SW 1271 (cell line): ENCODE data around the gene UNC5C.

Experiments used
- DNase-seq, 2 experiments: peaks; one replicate each; lab custom pipeline; 2025; lab: John Stamatoyannopoulos, UW

The UNC5C gene

DNA sequence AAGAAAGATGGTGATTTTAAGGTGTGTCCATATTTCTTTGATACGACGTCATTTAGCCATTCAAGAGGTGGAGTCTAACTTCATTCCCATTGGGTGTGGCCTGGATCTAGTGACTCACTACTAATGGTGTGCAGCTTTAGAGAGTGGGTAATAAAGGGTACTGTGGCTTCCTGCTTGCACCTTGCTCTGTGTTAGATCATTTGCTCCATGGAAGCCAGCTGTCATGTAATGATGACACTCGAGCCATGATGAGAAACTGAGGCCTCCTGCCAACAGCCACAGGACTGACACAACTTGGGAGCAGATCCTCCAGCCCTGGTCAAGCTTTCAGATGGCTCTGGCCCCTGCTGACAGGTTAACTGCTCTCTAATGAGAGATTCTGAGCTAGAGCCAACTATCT lies 82.0 kb downstream of the UNC5C start:
- DNase-seq, result no peak

DNA sequence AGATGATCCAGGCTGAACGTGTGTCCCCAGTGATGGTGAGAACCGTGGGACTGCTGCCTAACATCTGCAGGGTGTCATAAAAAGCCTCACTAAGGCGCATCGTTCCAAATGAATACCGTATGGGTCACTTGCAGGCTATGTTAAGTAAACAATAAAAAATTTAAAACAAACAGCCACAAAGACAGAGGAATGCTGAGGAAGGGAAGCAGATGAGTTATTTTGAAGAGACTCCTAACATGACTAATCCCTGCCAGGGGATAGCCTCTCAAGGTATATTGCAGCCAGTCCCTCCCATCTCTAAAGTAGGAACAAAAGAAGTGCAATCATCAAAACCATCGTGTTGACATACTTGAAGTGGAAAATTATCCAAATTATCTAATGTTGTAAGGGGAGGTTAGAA lies 83.8 kb downstream of the UNC5C start:
- DNase-seq, result no peak

DNA sequence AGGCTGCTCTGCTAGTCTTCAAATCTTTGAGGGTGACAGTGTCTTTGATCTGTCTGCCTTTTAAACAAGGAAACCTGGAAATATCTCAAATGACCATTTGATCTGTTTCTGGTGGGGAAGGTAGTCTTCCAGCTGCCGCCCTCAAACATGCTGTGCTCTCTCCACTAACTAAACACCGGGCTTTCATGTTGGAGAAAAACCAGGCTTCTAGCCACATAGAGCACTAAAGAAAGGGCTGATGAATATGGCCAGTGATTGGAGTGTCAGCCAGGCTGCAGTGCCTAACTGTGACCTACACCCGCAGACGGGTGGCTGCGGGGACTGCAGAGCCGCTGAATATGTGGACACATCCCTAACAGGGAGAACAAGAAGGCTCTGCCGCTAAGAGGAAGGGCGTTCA lies 85.9 kb downstream of the UNC5C start:
- no peak for DNase-seq

DNA sequence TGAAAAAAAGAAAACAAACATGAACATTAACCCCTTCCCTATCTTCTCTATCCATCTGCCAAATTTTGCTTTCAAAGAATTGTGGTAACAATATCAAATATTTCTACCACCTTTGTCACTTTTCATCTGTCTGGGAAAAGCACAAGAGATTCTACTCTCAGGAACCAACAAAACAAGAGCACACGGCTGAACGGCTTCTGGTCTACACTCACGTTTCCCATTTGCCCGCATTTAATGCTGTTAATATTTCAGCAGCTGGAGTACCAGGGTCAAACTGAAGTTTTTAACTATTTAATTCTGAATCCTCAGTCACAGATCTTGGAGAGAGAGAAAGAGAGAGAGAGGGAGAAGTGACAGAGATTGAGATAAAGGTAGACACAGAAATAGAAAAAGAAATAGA lies 91.4 kb downstream of the UNC5C start:
- no peak for DNase-seq

DNA sequence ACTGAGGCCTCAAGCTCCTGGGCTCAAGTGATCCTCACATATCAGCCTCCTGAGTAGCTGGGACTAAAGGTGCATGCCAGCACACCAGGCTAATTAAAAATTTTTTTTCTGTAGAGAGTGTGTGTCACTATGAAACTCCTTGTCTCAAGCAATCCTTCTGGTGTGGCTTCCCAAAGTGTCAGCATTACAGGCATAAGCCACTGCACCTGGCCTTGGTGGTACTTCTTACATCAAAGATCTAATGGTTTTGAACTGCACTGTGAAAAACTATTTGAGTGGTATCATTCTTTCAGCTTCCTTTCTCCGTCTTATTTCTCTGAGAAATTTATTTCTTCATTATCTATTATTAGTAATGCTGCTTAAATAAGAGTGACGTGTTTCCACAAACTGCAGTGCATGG lies 98.5 kb downstream of the UNC5C start:
- no peak for DNase-seq

DNA sequence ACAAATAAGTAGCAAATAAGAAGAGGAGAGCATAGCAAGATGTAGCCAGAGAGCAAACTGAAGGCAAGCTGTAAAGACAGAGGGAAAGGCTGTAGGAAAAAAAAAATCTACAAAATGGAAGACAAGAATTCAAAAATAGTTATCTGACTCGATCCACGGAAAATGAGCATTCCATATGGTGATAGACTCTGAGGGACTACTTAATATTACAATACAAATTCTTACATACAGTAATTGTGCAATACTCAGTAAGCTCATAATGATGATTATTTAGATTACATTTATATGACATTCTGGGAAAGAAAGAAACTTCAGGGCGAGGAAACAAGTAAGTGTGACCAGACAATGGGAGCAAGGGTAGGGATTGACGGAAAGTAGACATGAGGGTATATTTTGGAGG lies 102.6 kb downstream of the UNC5C start:
- no peak for DNase-seq

DNA sequence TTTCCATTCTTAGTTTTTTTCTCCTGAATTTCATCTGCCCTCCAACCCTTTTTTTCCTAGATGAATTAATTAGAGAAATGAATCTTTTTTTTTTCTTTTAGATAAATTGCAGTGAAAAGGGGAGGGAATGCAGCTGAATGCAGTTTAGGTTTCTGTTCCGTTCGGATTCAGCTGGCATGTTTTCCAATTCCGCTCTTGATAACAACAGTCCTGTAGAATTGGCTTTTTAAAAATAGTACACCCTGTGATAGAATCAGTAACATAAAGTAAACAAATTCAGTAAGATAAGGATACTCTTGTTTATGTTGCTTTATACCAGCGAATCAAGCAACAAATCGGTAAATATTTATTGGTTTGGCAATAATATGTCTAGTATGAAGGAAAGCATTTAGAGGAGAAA lies 103.5 kb downstream of the UNC5C start:
- no peak for DNase-seq

DNA sequence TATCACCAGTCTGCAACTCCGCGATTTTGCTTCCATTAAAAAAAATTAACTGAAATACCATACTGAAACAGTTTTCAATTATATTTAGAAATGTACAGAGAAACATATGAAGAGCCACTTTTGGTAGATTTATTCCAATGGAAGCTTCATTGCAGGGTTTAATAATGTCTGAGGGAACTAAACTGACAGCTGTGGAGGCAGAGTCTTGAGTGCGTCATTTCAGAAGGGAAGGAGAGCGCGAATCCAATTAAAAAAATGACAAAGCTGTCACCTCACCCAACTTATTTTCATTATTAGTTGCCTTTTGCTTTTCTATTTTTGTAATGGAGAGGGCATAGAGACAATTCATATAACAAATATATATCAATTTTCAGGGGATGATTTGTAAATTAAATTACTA lies 104.0 kb downstream of the UNC5C start:
- DNase-seq, result no peak

DNA sequence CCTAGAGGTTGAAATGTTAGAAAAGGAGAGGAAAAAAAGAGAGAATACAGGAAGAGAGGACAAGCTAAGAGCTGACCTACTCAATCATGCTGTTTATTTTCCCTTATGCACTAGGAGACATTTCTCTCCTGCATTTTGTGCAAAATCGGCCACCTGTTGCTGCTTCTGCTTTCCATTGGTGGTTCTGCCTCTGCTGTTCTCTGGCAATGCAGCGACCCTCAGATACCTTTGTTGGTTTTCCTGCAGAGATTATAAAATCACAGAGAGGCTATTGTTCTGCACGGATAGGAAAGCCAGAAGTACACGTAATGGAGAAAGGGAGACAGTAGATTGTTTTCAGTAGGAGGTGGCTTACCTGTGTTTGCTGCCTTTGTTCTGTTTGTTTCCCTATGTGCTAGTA lies 108.9 kb downstream of the UNC5C start:
- DNase-seq, result no peak

DNA sequence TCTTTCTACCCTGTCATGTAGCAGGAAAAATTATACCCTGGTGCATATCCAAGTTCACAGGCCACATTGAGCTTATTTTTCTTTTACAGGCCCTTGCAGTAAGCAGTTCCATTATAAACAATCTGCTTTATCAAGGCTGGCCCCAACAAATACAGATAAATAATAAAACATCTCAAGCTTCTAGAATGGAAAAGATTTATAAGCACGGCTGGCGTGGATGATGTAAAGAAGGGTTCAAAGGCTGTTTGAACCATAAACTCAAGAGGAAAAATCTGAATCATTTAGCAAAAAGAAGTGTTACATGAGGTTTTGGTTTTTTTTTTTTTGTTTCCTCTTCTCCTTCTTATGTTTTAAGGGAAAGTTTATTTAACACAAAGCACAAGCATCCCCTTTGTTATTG lies 109.7 kb downstream of the UNC5C start:
- DNase-seq, result no peak

DNA sequence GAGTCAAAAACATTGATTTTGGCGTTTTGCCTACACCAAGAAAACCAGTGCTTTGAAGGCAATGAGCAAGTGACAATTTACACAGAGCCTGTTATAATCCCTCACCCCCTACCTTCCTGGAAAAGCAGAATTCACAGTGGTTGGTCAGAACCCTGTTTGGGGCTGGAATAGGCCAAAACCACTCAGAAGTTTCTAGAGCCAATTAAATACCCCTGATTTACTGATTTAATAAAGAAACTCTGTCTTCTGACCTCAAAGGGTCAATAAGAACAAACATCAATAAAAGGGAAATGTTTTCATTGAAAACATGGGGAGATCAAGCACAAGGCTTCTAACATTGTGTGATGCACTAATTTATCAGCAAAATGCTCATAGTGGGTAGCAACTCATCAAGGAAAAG lies 116.3 kb downstream of the UNC5C start:
- no peak for DNase-seq

DNA sequence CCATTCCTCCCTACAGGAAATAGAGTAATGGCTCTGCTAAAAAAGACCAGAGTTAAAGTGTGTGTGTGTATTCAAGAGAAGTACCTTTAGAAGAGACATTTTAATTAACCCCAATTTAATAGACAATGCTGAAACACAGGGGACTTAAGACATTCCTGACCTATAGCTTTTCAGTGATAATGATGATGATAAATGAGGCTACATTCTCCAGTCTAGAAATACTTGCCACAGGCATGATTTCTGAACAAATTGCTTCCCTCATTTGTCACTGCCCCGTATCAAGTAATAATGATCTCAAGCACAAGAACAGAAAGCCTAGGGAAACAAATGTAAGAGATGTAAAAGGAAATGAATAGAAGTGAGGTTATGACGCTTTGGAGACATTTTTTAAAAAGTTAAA lies 117.1 kb downstream of the UNC5C start:
- DNase-seq, result no peak

DNA sequence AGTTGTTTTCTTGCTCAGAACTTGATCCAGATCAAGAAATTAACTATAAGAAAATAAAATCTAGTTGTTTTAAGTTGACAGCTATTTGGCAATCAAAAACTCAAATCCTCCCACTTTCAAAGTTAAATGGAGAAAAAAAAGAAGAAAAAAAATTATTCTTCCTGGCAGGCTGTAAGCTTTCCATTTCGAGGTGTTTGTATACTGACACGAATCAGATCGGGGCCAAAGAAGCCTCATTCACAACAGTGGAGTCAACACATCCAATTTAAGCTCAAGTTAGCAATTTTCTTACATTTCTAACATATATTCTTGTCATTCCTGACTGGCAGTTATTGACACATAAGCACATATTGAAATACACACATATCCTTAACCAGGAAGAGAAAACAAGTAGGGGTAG lies 119.4 kb downstream of the UNC5C start:
- DNase-seq, result no peak

DNA sequence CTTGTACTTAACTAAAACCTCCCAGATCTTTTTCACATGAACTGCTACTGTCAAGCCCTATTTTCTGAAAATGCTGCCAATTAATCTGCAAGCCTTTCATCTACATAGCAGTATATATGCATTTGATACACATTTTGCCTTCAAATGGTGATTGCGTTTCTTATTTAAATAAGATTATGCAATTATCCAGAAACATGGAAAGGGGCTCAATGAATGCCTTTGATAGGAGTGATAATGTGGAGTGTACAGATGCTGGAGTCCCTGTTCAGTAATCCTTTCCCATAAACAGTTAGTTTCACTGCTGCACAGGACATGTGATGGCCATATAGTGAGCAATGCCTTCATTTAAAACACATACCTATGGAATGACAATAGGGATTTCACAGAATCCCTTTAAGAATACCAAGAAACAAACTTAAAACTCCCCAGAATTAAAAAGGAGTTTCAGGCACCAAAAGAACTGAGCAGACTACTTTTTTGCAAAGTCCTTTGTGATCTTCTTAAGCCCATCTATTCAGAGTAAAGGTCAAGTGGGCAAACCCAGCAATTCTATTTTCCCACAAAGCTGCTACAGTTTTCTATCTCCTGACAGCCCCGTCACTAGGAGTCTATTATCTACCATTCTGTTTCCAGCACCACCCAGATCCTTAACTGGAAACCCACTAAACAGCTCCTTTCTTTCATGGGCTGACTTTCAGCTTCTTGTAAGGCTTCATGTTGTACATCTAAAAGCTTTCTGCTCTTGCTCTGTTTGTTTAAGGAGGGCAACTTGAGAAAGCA lies 120.3 kb downstream of the UNC5C start:
- no peak for DNase-seq

DNA sequence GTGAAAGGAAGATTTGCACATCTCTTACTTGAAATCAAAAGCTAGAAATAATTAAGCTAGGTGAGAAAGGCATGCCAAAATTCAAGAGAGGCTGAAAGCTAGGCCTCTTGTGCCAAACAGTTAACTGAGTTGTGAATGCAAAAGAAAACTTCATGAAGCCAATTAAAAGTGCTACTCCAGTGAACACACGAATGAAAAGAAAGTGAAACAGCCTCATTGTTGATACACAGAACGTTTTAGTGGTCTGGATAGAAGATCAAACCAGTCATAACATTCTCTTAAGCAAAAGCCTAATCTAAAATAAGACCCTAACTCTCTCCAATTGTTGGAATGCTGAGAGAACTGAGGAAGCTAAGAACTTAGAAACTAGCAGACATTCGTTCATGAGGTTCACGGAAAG lies 122.3 kb downstream of the UNC5C start:
- no peak for DNase-seq

DNA sequence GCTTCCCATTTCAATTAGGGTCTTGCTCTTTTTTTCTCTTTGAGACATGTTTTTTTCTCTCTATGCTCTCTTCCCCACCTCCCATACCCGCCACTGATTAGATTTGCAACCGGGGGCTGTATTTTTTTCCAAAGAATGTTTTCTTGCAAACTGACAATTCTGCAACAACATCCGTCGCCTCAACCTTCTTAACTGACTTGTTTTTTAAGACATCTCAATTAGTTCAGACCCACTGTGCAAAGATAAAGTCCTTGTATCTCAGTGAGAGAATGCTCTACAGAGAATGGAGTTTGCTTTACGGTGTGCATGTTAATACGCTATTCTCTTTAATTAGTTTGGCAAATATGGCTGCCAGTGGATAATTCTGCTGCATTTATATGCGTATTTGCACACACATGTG lies 126.3 kb downstream of the UNC5C start:
- DNase-seq, result no peak

DNA sequence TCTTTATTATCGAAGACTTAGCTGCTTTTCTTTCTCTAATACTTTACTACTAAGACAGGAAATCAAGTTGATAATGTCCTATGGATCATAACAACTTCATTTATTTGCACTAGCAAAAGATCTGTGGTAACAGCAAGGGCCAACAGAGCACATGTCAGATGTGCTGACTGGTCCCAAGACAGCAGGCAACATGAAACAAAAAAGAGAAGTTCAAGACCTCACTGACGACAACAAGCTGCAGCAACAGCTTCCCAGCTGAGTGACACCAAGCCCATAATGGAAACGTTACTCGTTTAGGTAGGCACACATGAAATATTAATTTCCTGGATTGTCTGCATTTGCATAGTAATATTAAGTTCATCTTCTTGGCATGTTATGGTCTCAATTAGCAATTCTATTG lies 126.9 kb downstream of the UNC5C start:
- no peak for DNase-seq

DNA sequence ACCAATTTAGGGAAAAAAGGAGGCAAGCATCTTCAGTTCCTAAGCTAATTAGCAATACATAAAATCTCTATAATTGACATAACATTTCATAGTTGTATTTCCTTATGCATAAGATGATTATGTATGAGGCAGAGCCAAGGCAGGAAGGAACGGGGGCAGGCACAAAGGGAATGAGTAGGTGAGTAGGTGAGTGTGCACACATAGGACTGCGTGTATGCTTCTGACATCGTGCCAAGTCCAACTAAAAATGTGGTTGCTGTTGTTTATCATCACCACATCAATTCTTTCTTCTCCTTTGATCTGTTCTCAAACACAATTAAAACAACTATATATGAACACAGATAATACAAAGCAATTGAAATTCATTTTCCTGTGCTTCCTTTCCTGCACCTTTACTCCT lies 131.2 kb downstream of the UNC5C start:
- DNase-seq, result no peak

DNA sequence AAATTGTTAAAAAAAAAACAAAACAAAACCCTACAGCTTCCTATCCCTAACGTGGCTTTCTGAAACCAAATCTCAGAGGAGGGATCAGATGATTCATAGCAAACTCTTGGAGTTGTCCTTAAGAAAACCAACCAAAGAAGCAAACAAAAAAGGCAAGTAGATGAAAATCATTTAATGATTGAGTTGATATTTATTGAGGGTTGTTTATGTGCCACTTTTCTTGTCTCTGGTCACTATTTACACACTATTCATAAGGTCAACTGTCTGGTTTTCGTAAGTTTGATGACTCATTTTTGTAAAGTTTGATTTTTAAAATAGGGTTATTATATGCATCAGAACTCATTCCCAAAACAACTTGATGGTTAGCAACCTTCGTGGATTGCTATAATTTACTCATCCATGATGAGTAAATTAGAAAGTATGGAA lies 133.4 kb downstream of the UNC5C start:
- DNase-seq, result no peak

DNA sequence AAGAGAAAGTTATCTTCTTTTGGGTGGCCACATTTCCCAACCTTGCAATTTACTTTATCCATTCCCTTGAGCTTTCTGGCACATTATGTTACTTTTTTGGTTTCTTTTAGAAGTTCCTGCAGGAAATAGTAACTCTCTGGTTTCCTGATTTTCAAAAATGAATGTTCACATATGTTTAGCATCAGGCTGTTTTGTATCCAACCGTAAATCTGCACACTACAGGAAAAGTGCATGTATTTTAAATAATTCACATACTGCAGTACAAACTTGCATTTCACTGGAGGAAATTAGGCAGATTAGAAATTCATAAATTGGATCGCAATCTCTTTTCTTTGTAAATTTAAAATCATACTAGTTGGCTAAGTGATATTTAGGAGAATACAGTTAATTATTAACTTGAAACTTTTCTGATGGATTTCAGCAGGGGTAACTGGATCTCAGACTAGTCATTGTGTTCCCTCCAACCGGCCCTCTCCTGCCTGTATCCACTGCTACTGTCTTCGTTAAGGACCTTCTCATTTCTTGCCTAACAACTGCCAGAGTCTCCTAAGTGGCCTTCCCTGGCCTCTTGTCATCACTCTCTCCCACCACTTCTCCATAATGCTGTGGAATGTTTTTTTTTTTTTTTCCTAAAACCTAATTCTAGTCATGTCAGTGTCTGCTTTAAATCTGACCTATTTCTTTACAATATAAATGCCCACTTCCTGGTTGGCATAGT lies 137.2 kb downstream of the UNC5C start:
- DNase-seq, result no peak

DNA sequence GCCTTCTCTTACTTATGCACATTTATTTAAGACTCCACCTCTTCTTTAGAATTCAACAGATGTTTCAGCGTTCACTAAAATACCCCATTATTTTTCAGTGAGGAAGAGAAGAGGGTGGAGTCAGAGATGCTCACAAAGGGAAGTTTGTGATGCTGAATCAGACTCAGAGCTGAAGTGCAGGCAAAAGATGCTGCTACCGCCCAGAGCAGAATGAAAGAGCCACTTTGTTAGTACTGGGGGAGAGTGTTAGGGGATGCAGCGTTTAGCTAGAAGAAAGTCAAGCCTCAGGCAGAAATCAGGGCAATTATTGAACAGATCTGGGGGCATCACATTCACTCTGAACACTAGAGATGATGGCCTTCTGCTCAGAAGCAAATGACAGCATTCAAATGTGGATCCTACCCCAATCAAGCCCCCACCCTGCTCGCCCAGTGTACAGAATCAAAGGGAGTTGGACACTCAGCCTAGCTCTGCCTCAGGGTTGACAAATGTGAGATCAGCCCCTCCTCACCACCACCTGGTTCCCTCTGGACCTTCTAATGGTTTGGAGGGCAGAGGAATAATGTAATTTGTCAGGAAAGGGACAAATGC lies 138.3 kb downstream of the UNC5C start:
- no peak for DNase-seq

DNA sequence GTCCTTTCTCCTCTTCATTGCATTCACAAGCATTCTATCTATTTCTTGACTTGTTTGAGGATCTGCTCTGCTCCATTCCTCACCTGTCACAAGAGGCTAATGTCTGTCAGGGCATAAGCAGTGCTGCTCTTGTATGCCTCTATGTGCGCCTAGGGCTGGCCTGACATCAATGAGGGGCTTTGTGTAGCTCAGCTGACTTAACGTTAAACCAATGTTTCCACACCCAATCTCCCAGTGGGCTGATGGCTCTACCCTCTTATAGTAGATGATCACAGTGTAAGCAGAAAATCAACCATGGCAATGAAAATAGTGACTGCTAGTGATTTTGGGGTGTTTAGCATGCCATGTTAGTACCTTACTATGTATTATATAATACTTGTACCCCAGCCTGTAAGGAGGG lies 139.0 kb downstream of the UNC5C start:
- no peak for DNase-seq

DNA sequence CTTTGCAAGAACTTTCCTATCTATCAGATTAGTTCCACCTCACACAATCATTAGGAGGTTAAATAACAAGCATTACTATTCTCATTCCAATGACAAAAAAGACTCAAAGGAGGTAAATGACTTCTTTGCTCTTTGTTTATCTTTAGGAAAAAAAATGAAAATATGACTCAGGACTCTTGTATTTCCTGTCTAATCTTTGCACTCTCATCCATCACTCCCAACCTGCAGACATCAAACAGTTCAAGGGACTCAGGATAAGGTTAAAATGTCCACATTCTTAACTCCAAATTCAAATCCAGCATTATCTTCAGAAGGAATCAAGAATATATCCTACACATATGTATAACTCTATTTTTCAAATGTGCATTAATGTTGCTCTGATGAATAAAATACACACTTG lies 139.6 kb downstream of the UNC5C start:
- peak in 1 of 2 experiments; percentile 2 for DNase-seq
